HG02763 (cell line): ENCODE data around the gene GBE1.
"Not testable (repeated sequence)": the region's sequence is repeated elsewhere in the genome, so short reads cannot be mapped to it uniquely, and the experiment has no call there.

ENCODE experiments used
- ATAC-seq: cut with Tn5 transposase; IDR thresholded peaks from one replicate; pipeline ENCODE4 v1.9.1; 2021; ENCODE audit warnings: mild to moderate bottlenecking, moderate library complexity; ENCODE audit not compliant: unreplicated experiment

Gene GBE1

DNA sequence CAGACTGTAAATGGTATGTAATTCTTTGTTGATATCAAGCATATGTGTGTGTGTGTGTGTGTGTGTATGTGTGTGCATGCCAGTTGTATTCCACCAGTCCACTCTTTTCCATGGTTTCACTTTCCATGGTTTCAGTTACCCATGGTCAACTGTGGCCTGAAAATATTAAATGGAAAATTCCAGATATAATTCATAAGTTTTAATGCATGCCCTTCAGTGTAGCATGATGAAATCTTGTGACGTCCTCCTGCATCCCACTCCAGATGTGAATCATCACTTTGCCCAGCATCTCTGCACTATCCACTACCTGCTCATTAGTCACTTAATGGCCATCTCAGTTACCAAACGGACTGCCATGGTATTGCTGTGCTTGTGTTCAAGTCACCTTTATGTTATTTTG lies 215.9 kb downstream of the GBE1 start:
- ATAC-seq, result no peak

DNA sequence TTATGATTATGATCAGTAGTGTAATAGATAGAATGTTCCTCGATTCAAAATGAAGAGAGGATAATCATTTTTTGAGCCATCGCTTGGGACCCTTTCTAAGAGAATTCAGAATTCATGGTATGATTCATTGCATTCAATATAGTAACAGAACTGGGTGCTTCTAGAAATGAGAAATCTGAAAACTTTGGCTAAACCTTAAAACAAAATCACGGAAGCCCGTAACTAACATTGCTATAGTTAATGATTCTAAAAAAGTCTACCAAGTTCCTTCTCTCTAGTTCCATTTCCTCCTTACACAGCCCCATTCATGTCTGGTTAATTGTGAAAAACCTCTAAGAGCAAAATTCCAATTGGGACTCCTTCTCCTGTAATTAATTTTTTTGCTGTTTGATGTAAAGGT lies 217.1 kb downstream of the GBE1 start:
- ATAC-seq, result no peak

DNA sequence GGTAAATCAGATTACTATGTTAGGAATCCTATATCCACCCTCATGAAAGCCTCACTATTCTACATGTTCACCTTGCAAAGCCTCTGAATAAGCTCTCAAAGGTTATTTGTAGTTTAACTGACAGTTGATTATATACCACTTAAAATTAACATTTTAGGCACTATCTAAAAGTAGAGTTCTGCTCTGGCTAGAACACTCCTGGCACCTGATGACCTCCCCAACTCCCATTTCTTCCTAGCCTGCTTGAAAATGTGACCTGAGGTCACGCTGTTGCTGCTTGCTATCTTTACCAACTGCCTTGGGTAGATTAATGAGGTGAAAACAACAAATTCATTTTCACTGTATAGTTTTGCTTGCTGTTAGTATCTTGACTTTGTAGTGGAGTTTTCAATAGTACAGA lies 220.7 kb downstream of the GBE1 start:
- no peak for ATAC-seq

DNA sequence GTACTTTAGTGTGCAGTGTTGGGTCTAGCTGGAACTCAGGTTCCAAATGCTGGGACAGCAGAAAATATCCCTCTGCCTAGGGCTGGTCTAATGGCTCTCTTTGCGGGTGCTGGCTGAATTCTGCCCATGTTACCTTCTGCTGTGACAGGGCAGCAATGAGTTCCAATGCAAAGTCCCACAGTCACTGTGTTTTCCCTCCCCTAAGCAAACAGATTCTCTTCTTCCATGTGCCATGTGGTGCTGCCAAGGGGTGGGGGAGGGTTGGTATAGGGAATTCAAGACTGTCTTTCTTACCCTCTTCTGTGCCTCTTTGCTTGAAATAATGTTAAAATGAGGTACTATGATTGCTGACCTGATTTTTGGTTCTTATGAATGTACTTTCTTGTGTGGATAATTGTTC lies 229.6 kb downstream of the GBE1 start:
- no peak for ATAC-seq

DNA sequence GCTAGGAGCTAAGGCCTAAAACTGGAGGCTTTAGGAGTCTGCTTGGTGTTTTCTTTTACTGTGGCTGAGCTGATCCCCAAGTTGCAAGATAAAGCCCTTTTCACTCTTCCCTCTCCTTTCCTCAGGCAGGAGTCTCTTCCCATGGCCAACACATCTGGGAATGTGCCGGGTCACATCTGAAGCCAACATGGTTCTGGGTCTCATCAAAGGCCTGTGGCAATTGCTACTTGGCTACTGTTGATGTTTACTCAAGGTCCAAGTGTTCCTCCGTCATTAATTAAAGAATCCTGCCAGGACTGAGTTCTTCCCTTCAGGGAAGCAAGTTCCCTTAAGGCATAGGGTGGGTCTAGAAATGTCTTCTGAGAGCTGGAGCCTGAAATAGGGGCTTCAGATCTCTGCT lies 230.2 kb downstream of the GBE1 start:
- ATAC-seq, result no peak

DNA sequence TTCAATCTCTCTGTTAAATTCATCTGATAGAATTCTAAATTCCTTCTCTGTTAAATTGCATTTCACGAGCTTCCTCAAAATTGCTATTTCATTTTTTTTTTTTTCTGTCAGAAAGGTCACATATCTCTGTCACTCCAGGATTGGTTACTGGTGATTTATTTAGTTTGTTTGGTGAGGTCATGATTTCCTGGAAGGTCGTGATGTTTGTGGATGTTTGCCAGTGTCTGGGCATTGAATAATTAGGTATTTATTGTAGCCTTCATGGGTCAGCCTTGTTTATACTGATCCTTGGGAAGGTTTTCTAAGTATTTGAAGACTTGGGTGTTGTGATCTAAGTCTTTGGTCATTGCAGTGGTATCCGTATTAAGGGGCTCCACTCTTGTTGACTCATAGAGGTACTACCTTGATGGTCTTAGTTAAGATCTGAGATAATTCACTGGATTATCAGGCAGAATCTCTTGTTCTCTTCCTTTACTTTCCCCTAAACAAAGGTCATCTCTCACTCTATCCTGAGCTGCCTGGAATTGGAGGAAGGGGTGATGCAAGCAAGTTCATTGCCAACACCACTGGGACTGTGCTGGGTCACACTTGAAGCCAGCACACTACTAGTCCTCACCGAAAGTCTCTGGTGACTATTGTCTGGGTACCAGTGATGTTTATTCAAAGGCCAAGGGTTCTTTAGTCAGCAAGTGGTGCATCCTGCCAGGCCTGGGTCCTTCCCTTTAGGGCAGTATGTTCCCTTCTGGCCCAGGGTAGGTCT lies 231.1 kb downstream of the GBE1 start:
- no peak for ATAC-seq

DNA sequence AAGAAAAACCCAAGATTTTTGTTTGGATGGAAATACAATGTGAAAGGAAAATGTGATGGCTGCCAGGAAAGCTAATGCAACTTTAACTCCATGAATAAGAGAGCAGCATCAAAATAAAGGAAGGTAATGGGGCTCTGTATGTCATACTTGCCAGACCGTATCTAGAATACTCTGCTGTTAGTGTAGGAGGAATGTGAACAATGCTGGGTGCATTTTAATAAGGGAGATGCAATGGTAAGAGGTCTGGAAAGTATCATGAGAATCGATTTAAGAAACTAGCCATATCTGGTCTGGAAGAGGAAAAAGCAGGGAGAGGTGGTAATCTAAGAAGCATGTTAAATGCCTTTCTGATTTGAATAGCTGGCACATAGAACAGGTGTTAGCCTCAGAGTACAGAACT lies 239.6 kb downstream of the GBE1 start:
- ATAC-seq, result no peak

DNA sequence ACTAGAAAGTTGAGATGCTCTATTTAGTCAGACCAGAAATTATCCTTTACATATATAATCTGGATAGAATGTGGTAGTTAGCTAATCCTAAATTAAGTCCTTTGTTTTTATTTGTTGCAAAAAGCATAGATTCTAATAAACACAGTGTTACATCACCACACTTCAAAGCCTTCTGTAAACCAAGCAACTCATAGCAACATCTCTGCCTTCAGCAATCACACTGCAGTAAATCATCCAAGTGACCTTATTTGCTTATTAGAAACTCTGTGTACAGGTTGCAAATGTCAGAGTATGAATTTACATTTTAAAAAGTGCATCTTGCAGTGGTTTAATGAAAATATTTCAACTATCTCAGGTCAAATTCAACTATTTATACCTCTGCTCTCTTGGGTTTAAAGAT lies 242.5 kb downstream of the GBE1 start:
- ATAC-seq, result no peak

DNA sequence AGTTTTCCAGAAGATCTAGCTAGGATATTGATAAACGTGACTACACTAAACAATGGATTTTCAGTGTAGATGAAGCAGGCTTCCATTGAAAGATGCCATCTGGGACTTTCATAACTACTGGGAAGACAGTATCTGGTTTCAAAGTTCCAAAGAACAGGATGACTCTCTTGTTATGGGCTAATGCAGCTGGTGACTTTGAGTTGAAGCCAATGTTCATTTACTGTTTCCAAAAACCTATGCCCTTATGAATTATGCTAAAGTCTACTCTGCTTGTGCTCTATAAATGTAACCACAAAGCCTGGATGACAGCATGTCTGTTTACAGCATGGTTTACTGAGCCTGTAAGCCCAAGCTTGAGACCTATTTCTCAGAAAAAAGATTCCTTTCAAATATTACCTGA lies 245.4 kb downstream of the GBE1 start:
- no peak for ATAC-seq

DNA sequence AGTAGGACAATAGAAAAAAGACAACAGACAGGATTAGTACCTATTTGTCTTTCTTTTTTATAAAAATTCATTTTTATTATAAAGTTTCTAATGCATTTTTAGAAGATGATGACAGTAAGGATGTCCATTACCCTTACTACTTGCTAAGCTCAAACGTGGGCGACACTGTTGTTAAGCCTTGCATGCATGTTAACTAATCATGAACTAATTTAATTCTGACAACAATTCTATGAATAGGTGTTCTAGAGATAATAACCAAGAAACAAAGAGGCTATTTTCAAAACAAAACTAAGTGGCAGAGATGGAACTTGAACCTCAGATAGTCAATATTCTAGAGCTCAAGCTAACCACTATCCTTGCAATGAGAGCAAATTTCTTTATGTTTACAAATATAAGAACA lies 247.9 kb downstream of the GBE1 start:
- ATAC-seq, result no peak

DNA sequence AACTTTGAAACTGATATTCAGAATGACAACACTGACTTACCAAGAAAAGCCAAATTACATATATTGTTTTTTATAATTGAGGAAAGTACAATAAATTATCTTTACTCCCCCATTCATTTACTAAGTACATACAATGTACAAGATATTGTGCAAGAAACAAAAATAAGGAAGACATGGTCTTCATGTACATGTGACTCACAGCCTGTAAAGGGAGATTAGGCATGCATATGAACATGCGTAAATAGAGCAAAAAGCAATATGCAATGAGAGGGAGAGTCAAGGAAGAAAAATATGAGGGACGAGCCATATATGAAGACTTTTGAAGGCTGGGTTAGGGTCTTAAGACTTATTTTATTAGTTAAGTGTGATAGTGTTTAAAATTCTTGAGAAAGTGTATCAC lies 258.4 kb downstream of the GBE1 start:
- ATAC-seq, result no peak

DNA sequence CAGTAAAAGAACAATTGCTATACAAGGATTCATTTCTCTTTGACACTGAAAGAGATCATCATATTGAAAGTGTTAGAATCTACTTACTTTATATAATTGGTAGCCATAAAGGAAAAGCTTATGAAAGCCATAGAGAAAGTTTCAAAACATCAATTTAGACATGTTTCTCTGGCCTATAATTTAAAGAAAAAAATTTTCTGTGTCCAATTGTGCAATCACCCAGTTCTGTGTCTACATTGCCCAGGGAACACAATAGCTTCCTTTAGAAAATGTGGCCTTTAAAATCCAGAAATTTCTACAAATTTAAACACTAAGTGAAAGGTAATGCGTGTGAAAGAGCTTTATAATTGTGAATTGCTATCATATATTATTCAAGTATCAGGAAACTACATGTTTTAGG lies 259.2 kb downstream of the GBE1 start:
- no peak for ATAC-seq

DNA sequence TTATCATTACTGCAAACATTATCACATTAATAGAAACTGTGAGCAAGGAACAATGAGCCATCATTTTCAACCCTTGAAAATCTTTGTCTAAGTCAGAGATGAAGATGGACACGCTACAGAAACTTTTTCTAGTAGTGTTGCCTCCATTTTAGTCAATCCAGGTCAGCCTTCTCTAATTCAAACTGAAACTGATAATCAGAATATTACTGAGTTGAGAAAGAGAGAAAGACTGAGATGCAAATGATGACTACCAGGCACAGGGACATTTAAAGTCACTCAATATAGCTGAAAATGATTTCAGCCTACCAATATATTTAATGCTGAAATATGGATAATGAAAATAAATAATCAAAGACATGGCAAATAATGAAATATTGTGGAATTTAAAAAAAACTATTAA lies 261.4 kb downstream of the GBE1 start:
- ATAC-seq, result no peak

DNA sequence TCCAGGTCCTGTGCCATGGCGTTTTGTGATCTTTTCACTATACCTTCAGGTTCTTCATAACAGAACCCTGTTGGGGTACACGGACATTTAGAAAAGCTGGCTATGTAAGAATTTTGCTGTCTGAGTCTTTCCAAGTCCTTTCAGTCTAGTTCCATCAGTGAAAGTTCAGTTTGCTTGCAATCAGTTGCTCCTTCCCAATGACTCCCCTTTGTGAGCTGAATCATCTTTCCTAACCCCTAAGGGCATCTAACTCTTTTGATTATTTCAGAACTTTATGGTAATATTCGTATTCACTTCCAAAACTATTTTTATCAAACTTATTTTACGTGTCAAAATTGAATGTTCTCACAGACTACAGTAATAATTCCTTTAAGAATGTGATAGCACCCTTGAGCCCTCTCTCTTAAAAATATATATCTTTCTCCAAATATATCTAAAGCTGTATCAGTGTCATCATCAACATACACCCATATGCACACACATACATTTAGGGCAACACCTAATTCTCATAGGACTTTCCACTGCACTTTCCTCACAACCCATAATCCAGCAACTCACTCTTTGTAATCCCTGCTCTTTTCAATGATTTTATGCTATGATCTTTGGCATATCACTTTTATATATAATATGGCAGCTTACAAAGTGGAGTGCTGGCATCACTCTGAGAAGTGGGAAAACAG lies 263.7 kb downstream of the GBE1 start:
- ATAC-seq, result no peak

DNA sequence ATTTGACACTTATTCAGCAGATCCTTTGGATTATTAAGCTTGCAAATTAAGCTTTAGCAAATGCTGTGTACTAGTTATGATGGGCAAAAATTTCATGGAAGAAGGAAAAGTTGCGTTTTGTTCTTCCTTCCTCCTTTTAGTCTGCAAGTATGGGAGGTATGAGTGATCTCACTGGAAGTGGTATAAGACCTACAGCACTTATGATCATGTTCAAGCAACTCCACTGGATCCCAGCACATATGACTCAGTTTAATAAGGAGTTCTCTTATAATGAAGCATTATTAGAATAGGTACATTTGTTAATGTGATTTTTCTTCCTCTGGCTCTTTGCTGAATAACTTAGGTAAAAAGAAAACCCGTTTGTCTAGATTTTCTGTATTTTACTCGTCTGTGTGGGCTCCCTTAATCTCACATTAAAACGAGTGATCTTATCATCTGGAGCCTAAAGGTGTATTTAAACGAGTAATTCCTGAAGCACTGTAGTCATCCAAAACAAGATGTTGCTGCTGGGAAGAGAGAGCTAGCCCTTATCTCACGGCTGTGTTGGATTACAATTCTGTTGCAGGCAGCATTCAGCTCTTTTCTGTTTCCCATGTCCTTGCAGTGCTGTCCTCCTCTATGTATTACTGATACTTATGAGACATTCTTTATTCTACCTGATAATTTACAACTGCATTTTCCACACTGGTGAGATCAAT lies 264.9 kb downstream of the GBE1 start:
- ATAC-seq, result no peak

DNA sequence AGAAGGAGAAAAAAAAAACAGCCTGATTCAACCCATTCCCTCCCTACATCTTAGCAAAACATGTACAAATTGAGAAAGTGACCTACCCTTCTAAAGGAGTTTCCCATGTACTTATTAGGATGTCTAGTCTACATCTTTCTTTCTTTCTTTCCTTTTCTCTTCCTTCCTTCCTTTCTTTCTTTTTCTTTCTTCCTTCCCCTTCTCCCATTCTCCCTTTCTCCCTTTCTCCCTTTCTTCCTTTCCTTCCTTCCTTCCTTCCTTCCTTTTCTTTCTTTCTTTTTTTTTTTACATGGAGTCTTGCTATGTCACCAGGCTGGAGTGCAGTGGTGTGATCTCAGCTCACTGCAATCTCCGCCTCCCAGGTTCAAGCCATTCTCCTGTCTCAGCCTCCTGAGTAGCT lies 269.0 kb downstream of the GBE1 start:
- ATAC-seq, result not testable (repeated sequence)

DNA sequence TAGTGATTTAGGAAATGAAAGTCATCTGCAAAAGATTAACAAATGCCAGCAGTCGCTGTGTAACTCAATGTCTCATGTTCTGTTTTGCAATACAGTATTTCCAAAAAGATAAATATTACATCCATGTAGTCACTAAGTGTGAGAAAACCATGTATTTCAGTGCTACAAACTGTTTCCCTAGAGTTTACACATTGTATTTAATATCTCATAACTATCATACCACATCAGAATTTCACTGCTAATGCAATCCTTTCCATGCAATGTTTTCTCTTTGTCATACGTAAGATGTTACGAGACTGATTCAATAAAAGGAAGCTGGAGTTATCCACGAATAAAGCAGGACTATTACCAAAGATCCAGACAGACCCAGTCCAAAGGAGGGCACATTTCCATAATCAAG lies 269.4 kb downstream of the GBE1 start:
- no peak for ATAC-seq

DNA sequence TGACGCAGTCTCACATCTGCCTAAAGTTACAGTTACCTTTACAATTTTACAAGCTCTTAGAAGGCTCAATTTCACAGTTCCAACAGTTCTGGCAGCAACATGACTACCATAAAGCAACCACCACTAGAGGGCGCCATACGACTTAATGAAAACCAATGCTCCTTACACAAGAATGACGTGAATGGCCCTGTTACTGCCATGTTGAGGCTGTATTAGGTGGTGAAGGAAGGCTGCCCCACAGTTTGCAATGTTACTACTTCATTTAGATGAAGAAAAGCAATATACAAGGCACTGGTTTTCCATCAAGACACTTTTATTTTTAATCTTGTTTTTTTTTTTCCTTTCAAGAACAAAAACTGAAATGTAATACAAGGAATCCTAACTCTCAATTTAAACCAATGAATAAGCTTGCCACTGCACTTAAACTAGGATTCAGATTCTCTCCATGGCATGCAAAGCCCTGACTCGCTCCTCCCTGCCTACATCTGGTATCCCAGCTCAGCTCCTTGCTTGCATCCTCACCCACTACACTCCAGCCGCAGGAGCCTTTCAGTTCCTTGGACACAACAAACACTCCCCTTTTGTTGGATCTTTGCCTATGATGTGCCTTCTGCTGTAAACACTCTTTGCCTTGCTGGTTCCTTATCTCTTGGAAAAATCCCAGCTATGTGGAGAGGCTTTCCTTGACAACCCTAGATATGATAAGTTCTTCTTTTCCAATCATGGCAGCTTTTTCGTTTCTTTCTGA lies 270.7 kb downstream of the GBE1 start:
- ATAC-seq, result peak; percentile 91

DNA sequence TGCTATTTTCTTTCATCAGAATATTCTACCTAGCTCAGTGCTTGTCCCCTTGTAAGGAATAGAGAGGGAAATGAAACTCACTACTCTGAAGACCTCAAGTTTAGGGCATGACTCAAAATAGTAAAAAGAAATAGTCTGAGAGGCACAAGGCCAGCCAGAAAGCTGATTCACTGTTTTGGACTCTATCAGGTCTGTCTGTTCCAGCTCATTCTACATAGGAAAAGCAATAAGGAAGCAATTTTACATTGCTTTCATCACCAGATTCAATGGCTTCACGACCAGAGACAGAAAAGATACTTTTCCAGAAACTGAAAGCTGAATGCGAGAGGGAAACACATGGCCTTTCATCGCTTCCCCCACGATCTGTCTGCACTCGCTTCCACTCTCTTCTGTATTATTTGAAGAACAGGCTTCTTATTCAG lies 276.0 kb downstream of the GBE1 start:
- ATAC-seq, result peak; percentile 98

DNA sequence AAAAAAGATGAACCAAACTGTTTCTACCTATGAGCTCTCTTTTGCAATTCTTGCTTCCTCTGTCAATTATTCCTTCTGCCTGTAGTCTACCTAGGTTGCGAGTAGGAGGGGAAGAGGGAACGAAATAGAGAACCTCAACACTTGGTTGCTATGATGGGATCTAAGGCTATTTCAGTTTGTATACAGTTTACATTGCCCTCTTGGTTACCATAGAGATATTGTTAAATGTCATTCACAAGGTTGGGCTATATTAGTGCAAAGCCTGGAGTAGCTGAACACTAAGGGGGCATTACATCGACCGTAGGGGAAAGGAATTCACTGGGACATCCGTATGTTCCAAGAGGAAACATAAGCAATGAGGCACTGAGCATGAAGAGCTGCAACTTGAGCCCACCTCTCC lies 276.9 kb downstream of the GBE1 start:
- ATAC-seq, result no peak

DNA sequence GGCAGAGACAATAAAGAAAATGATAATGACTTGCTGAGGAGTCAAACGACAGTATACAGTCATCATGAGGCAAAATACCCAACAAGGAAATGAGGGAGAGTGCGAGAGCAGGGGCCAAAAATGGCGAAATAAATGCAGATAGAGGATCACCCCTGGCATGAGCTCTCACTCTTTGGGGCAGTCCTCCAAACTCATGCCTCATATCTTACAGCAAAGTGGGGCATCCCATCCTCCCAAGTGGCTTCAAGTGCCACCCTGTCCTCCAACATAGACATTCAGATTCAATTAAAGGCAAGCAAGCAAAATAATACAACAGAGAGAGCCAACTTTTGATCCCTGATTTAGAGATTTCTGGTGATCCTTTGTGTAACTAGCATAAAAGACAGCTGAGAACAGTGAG lies 278.4 kb downstream of the GBE1 start:
- no peak for ATAC-seq
